ENCODE results near the gene MIGA2. TPM values are rescaled to one million over a fixed set of nuclear protein-coding genes. Genes with fewer than 3 reads are reported as not detected.

The MIGA2 gene
- total and polyA plus RNA-seq, 9 of the 15 experiments (the other 6 are each of a cell fraction or from before 2014, with no cell fraction given): 0.15 to 54.1 (median 18.0) TPM

DNA sequence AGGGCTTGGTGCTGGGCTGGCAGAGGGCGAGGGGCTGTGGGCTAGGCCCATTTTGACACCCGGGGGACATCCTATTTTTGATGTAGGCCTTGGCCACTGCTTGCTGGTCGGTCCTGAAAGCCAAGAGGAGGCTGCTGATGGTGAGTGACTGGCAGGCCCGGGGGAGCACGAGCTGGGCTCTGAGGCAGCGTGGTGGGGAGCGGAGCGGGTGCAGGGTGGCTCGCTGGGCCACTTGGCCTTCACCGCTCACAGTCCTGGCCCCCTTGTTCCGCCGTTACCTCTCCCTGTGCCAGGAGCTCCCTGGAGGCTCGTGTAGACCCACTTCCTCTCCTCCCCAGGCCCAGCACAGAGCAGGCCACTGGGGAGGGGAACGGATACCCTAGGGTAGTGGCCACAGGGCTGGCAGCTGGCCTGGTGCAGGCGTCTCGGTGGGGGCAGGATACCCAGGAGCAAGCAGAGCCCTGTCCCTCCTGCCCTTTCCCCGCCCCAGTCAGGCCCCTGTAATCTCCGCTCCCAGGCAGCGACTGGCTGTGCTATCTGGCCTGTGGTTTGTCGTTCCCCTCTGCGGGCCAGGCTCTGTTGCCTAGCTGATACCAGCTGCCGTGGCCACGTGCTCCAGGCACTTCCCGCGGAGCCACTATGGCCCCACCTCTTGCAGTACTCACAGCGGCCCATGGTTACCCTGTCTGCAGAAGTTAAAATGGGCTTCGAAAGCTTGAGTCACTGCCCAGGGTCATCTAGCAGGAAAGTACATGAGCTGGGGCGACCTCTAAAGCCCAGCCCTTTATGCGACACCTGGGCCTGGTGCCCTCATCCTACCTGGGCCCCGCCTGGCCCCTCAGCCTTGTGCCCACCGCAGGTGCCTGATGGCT is 32.8 kb downstream of the MIGA2 start (continued):
- TF ChIP-seq, protein P1, sequence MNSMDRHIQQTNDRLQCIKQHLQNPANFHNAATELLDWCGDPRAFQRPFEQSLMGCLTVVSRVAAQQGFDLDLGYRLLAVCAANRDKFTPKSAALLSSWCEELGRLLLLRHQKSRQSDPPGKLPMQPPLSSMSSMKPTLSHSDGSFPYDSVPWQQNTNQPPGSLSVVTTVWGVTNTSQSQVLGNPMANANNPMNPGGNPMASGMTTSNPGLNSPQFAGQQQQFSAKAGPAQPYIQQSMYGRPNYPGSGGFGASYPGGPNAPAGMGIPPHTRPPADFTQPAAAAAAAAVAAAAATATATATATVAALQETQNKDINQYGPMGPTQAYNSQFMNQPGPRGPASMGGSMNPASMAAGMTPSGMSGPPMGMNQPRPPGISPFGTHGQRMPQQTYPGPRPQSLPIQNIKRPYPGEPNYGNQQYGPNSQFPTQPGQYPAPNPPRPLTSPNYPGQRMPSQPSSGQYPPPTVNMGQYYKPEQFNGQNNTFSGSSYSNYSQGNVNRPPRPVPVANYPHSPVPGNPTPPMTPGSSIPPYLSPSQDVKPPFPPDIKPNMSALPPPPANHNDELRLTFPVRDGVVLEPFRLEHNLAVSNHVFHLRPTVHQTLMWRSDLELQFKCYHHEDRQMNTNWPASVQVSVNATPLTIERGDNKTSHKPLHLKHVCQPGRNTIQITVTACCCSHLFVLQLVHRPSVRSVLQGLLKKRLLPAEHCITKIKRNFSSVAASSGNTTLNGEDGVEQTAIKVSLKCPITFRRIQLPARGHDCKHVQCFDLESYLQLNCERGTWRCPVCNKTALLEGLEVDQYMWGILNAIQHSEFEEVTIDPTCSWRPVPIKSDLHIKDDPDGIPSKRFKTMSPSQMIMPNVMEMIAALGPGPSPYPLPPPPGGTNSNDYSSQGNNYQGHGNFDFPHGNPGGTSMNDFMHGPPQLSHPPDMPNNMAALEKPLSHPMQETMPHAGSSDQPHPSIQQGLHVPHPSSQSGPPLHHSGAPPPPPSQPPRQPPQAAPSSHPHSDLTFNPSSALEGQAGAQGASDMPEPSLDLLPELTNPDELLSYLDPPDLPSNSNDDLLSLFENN (IDR thresholded peaks at IDR 0.05; ENCODE audit: low read depth in 2 of 2, low read length in 2 of 2): peak in 1 of 2 experiments; percentile 99; a peak in 2 of 4 replicates
- TF ChIP-seq EWSR1 (IDR thresholded peaks at IDR 0.05; ENCODE audit: borderline replicate concordance, low read depth, partially characterized antibody) (no peak), RHOXF2B (CRISPR knock-in tag; conservative IDR thresholded peaks at IDR 0.05) (no peak), RBM39 (optimal IDR thresholded peaks at IDR 0.05; ENCODE audit: low read depth, low read length) (no peak), MYNN (IDR thresholded peaks at IDR 0.05) (peak; percentile 96), MYNN (CRISPR knock-in tag; IDR thresholded peaks at IDR 0.05) (no peak), ZNF764 (CRISPR knock-in tag; IDR thresholded peaks at IDR 0.05; ENCODE audit: low read depth) (no peak), ZNF121 (CRISPR knock-in tag; conservative IDR thresholded peaks at IDR 0.05) (no peak), RNF2 (IDR thresholded peaks at IDR 0.05) (peak; percentile 99)
- TF ChIP-seq, protein P2, sequence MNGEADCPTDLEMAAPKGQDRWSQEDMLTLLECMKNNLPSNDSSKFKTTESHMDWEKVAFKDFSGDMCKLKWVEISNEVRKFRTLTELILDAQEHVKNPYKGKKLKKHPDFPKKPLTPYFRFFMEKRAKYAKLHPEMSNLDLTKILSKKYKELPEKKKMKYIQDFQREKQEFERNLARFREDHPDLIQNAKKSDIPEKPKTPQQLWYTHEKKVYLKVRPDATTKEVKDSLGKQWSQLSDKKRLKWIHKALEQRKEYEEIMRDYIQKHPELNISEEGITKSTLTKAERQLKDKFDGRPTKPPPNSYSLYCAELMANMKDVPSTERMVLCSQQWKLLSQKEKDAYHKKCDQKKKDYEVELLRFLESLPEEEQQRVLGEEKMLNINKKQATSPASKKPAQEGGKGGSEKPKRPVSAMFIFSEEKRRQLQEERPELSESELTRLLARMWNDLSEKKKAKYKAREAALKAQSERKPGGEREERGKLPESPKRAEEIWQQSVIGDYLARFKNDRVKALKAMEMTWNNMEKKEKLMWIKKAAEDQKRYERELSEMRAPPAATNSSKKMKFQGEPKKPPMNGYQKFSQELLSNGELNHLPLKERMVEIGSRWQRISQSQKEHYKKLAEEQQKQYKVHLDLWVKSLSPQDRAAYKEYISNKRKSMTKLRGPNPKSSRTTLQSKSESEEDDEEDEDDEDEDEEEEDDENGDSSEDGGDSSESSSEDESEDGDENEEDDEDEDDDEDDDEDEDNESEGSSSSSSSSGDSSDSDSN (IDR thresholded peaks at IDR 0.05; ENCODE audit: borderline replicate concordance in 1 of 2, low read depth in 2 of 2, low read length in 2 of 2): no peak
- TF ChIP-seq, protein P3, sequence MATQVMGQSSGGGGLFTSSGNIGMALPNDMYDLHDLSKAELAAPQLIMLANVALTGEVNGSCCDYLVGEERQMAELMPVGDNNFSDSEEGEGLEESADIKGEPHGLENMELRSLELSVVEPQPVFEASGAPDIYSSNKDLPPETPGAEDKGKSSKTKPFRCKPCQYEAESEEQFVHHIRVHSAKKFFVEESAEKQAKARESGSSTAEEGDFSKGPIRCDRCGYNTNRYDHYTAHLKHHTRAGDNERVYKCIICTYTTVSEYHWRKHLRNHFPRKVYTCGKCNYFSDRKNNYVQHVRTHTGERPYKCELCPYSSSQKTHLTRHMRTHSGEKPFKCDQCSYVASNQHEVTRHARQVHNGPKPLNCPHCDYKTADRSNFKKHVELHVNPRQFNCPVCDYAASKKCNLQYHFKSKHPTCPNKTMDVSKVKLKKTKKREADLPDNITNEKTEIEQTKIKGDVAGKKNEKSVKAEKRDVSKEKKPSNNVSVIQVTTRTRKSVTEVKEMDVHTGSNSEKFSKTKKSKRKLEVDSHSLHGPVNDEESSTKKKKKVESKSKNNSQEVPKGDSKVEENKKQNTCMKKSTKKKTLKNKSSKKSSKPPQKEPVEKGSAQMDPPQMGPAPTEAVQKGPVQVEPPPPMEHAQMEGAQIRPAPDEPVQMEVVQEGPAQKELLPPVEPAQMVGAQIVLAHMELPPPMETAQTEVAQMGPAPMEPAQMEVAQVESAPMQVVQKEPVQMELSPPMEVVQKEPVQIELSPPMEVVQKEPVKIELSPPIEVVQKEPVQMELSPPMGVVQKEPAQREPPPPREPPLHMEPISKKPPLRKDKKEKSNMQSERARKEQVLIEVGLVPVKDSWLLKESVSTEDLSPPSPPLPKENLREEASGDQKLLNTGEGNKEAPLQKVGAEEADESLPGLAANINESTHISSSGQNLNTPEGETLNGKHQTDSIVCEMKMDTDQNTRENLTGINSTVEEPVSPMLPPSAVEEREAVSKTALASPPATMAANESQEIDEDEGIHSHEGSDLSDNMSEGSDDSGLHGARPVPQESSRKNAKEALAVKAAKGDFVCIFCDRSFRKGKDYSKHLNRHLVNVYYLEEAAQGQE (IDR thresholded peaks at IDR 0.05; ENCODE audit: borderline replicate concordance): peak; percentile 81
- TF ChIP-seq, protein P3 (CRISPR knock-in tag; IDR thresholded peaks at IDR 0.05; ENCODE audit: low read depth): peak; percentile 52; the same call in 1 of the 2 replicates
